GM12892 (cell line): ENCODE data around the gene URM1. TPM values are rescaled to one million over a fixed set of nuclear protein-coding genes. Genes with fewer than 3 reads are reported as not detected.

Experiments
- DNase-seq: peaks from one replicate; pipeline ENCODE4 v3.0.0; 2011; ENCODE audit not compliant: insufficient read length
- FAIRE-seq: peaks from 2 replicates; lab custom pipeline; 2011; peaks lifted over from hg19 to GRCh38; lab: Jason Lieb, UNC
- POLR2A ChIP-seq: IDR thresholded peaks from 2 replicates; pipeline ENCODE4 v1.6.1; 2011; ENCODE audit warnings: low read depth, low read length, control low read depth
- POLR2AphosphoS5 ChIP-seq: IDR thresholded peaks from 2 replicates; pipeline ENCODE4 v1.6.1; 2011; ENCODE audit warnings: low read depth, low read length, control low read depth
- TAF1 ChIP-seq: IDR thresholded peaks from 2 replicates; pipeline ENCODE4 v1.6.1; 2011; ENCODE audit warnings: low read depth, mild to moderate bottlenecking, control low read depth, low read length, borderline replicate concordance
- polyA plus RNA-seq: library from polyadenylated mRNA; unstranded; fragments of >200 nt; gene quantifications from one replicate; pipeline ENCODE4 v1.2.1, GENCODE V29; 2012; ENCODE audit warnings: missing spikeins, inconsistent platforms; ENCODE audit not compliant: missing spikeins

The URM1 gene
- polyA plus RNA-seq, result 41.0 TPM

GRCh38 chr9:128370752-128371629 is at the start of gene URM1:
TSS of gene URM1 (plus strand) at chr9:128371374. CDS start at chr9:128371381, 7 bp downstream.
- TF ChIP-seq POLR2AphosphoS5, result peak; percentile 84
- peak; percentile 80 for TF ChIP-seq POLR2A
- peak; percentile 84 for TF ChIP-seq TAF1
- peak; percentile 86 for FAIRE-seq

DNA sequence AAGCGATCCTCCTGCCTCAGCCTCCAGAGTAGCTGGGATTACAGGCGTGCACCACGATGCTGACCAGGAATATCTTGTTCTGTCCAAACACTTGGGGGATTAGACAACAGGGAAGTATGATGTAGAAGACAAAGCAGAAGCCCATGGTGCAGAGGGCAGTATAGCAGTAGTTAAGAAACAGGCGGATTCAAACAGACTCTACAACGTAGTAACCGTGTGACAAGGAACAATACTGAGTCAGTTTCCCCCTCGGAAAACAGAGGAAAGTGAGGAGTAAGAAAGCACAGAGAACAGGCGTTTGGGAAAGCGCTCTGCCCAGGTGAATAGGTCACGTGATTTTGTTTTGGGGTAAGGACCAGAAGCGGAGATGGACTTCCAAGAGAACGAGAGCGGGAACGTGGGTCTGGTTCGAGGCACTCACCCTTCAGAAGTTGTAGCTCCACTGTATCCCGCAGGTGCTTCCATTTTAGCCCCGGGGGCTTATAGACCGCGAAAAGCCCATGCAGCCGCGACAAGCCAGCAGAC is 49.2 kb upstream of the URM1 start:
- TF ChIP-seq POLR2A (no peak), POLR2AphosphoS5 (no peak), TAF1 (no peak)
- no peak for FAIRE-seq
- DNase-seq, result no peak

More at GRCh38 chr9:128370752-128371629, at the start of gene URM1:
- peak; percentile 97 for DNase-seq

- FAIRE-seq (peak; percentile 78), DNase-seq (peak; percentile 90)
- peak; percentile 78 for TF ChIP-seq POLR2A
- TF ChIP-seq TAF1, result peak; percentile 48
- peak; percentile 79; the same call in 1 of the 2 replicates for TF ChIP-seq POLR2AphosphoS5
Measured at GRCh38 chr9:128322404-128323211, 48.6 kb upstream of the URM1 start, which contains the start of the genes COQ4 and TRUB2. TSS of gene COQ4 (plus strand) at chr9:128322839. CDS start at chr9:128322859, 20 bp downstream. TSS of gene TRUB2 (minus strand) at chr9:128322447. CDS start at chr9:128322408, 39 bp downstream.

DNA sequence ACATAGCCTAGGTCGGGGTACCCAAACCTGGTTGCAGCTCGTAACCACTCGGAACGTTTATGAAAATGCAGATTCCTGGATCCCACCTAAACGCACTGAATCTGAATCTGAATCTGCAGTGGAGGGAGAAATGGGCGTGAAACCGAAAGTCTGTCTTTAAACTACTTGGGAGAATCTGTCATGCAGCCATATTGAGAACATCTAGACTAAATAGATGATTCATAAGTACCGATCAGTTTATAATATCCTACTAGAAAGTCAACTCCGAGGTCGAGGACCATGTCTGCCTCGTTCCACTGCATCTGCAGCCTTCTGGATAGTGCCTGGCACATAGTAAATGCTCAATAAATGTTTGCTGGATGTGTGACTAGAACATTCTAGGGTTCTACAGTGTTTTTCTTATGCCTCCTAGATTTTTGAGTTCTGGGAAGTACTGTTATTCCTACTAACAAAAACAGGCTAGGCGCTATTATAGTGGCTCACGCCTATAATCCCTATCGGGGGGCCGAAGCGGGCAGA is 47.9 kb upstream of the URM1 start:
- no peak for DNase-seq
- no peak for FAIRE-seq
- TF ChIP-seq TAF1 (no peak), POLR2AphosphoS5 (no peak), POLR2A (no peak)

- TF ChIP-seq POLR2AphosphoS5, result no peak
- TF ChIP-seq TAF1, result no peak
- TF ChIP-seq POLR2A, result no peak
- DNase-seq, result no peak
- FAIRE-seq, result no peak
Measured at GRCh38 chr9:128323791-128324190, 47.4 kb upstream of the URM1 start.

GRCh38 chr9:128324401-128324800 is 46.8 kb upstream of the URM1 start:
- DNase-seq (no peak), FAIRE-seq (no peak)
- no peak for TF ChIP-seq POLR2A
- no peak for TF ChIP-seq POLR2AphosphoS5
- no peak for TF ChIP-seq TAF1

DNA sequence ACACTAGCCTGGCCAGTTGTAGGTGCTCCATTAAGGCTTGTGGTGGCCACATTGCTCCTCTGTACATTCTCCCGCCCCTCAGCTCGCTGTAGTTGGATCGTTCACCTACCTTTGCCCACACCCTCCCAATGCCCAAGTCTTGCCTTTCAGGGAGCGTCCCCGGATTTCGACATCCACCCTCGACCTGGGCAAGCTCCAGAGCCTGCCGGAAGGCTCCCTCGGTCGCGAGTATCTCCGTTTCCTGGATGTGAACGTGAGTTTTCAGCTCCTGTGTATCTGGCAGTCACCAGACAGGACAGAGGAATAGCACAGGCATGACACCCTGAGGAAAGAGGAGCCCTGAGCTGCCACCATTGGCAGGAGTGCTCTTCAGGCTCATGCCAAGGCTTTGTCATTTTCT is 45.5 kb upstream of the URM1 start:
- TF ChIP-seq POLR2A (no peak), TAF1 (no peak), POLR2AphosphoS5 (no peak)
- FAIRE-seq, result no peak
- DNase-seq, result no peak

DNA sequence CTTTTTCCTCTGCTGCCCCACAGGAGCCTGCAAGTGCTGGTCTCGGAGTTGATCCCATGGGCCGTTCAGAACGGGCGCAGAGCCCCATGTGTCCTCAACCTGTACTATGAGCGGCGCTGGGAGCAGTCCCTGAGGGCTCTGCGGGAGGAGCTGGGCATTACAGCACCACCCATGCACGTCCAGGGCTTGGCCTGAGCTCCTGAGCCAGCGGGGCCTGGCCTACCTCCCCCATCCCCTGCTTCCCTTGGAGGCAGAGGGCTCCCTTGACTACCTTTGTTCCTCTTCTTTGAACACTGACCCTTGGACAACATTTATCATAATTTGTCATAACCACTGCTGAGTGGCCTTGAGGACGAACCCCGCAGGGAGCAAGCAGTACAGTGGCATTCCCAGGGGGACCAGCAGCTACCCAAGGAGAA is 37.7 kb upstream of the URM1 start:
- DNase-seq (no peak), FAIRE-seq (no peak)
- TF ChIP-seq POLR2A (no peak), POLR2AphosphoS5 (no peak), TAF1 (no peak)

DNA sequence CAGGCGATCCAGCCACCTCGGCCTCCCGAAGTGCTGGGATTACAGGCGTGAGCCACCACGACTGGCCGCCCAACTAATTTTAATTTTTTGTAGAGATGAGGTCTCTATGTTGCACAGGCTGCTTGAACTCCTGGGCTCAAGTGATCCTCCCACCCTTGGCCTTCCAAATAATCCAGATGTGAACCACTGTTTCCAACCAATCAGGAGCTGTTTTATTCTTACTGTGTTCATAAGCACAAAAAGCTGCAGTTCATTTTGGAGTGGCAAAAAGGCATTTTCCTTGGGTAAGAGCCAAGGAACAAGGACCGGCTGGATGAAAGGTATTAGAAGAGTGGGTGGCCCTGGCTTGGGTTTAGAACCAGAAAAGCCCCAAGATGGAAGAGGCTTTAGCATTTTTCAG is 36.0 kb upstream of the URM1 start:
- FAIRE-seq, result no peak
- DNase-seq, result no peak
- TF ChIP-seq POLR2A (no peak), TAF1 (no peak), POLR2AphosphoS5 (no peak)

GRCh38 chr9:128335914-128336313 is 35.3 kb upstream of the URM1 start:
- FAIRE-seq (no peak), DNase-seq (no peak)
- TF ChIP-seq TAF1, result no peak
- TF ChIP-seq POLR2AphosphoS5, result no peak
- no peak for TF ChIP-seq POLR2A
